Liver (tissue), 3 donors: ENCODE results near the gene FIP1L1.

Source experiments
- EGR1 ChIP-seq, 2 donors: IDR thresholded peaks; 2 replicates each; pipeline ENCODE4 v1.6.1; 2016 to 2018; ENCODE audit warnings: antibody characterized with exemption in 2 of 2, low read depth in 2 of 2
- RAD21 ChIP-seq, 2 donors: IDR thresholded peaks; 2 replicates each; pipeline ENCODE4 v1.6.1; 2016; ENCODE audit warnings: antibody characterized with exemption in 2 of 2, mild to moderate bottlenecking in 2 of 2
- TAF1 ChIP-seq: conservative IDR thresholded peaks from 2 replicates; pipeline ENCODE4 v1.6.1; 2016; ENCODE audit warnings: antibody characterized with exemption, mild to moderate bottlenecking
- YY1 ChIP-seq: IDR thresholded peaks from 2 replicates; pipeline ENCODE4 v1.6.1; 2016; ENCODE audit warnings: antibody characterized with exemption, mild to moderate bottlenecking
- TF ChIP-seq, protein P1 (sequence below): fragments of 150-350 bp; IDR thresholded peaks from 2 replicates; pipeline ENCODE4 v1.5.1; 2017; ENCODE audit warnings: improper control_type of control experiment, low read depth, low read length; ENCODE audit not compliant: missing input control
- TF ChIP-seq, protein P2 (sequence below): IDR thresholded peaks from 2 replicates; pipeline ENCODE4 v1.6.1; 2016; ENCODE audit warnings: antibody characterized with exemption
- TF ChIP-seq, protein P3 (sequence below): IDR thresholded peaks from 2 replicates; pipeline ENCODE4 v1.6.1; 2016; ENCODE audit warnings: antibody characterized with exemption, mild to moderate bottlenecking
- TF ChIP-seq, protein P4 (sequence below): IDR thresholded peaks from 2 replicates; pipeline ENCODE4 v1.6.1; 2016; ENCODE audit warnings: antibody characterized with exemption
- TF ChIP-seq, protein P5 (sequence below): IDR thresholded peaks from 2 replicates; pipeline ENCODE4 v1.6.1; 2016; ENCODE audit warnings: antibody characterized with exemption
- donor health status: healthy.
- donor health status: healthy.

DNA sequence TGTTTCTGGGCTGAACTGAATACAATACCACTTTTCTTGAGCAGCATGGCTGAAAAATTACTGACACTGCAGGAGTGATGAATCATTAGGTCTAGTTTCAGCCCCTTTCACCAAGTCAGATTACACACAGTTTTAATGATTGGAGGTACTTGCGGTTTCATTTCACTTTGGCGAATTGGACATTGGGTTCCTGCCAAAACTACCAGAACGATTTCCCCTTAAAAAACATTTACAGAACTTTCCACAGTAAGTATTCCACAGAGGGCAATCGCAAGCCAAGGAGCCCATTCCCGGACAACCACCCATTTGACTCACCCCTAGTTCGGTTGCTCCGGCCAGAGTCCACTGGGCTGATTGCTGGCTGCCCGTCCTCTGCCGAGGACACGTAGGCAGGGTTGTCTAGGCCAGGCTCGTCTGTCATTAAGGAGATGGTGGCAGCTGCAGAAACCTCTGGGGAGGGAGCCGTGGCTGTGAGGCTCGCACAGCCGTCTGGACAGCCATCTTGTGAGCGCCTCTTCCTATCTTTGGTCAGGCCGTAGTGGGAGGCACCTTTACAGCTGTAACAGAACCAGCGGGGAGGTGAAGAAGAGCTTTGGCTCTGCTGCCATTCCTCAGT is 130.3 kb downstream of the FIP1L1 start:
- TF ChIP-seq, protein P1, sequence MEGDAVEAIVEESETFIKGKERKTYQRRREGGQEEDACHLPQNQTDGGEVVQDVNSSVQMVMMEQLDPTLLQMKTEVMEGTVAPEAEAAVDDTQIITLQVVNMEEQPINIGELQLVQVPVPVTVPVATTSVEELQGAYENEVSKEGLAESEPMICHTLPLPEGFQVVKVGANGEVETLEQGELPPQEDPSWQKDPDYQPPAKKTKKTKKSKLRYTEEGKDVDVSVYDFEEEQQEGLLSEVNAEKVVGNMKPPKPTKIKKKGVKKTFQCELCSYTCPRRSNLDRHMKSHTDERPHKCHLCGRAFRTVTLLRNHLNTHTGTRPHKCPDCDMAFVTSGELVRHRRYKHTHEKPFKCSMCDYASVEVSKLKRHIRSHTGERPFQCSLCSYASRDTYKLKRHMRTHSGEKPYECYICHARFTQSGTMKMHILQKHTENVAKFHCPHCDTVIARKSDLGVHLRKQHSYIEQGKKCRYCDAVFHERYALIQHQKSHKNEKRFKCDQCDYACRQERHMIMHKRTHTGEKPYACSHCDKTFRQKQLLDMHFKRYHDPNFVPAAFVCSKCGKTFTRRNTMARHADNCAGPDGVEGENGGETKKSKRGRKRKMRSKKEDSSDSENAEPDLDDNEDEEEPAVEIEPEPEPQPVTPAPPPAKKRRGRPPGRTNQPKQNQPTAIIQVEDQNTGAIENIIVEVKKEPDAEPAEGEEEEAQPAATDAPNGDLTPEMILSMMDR: no peak
- TF ChIP-seq, protein P2, sequence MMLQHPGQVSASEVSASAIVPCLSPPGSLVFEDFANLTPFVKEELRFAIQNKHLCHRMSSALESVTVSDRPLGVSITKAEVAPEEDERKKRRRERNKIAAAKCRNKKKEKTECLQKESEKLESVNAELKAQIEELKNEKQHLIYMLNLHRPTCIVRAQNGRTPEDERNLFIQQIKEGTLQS: no peak
- TF ChIP-seq, protein P3, sequence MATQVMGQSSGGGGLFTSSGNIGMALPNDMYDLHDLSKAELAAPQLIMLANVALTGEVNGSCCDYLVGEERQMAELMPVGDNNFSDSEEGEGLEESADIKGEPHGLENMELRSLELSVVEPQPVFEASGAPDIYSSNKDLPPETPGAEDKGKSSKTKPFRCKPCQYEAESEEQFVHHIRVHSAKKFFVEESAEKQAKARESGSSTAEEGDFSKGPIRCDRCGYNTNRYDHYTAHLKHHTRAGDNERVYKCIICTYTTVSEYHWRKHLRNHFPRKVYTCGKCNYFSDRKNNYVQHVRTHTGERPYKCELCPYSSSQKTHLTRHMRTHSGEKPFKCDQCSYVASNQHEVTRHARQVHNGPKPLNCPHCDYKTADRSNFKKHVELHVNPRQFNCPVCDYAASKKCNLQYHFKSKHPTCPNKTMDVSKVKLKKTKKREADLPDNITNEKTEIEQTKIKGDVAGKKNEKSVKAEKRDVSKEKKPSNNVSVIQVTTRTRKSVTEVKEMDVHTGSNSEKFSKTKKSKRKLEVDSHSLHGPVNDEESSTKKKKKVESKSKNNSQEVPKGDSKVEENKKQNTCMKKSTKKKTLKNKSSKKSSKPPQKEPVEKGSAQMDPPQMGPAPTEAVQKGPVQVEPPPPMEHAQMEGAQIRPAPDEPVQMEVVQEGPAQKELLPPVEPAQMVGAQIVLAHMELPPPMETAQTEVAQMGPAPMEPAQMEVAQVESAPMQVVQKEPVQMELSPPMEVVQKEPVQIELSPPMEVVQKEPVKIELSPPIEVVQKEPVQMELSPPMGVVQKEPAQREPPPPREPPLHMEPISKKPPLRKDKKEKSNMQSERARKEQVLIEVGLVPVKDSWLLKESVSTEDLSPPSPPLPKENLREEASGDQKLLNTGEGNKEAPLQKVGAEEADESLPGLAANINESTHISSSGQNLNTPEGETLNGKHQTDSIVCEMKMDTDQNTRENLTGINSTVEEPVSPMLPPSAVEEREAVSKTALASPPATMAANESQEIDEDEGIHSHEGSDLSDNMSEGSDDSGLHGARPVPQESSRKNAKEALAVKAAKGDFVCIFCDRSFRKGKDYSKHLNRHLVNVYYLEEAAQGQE: no peak
- TF ChIP-seq YY1 (peak; percentile 78), EGR1 (IDR thresholded peaks at IDR 0.05; ENCODE audit: low read depth in 2 of 2) (peak in 1 of 2 donors; percentile 42), TAF1 (no peak), RAD21 (IDR thresholded peaks at IDR 0.05) (peak; percentile 42 to 52)
- TF ChIP-seq, protein P4, sequence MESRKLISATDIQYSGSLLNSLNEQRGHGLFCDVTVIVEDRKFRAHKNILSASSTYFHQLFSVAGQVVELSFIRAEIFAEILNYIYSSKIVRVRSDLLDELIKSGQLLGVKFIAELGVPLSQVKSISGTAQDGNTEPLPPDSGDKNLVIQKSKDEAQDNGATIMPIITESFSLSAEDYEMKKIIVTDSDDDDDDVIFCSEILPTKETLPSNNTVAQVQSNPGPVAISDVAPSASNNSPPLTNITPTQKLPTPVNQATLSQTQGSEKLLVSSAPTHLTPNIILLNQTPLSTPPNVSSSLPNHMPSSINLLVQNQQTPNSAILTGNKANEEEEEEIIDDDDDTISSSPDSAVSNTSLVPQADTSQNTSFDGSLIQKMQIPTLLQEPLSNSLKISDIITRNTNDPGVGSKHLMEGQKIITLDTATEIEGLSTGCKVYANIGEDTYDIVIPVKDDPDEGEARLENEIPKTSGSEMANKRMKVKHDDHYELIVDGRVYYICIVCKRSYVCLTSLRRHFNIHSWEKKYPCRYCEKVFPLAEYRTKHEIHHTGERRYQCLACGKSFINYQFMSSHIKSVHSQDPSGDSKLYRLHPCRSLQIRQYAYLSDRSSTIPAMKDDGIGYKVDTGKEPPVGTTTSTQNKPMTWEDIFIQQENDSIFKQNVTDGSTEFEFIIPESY: no peak
- TF ChIP-seq, protein P5, sequence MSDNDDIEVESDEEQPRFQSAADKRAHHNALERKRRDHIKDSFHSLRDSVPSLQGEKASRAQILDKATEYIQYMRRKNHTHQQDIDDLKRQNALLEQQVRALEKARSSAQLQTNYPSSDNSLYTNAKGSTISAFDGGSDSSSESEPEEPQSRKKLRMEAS: peak; percentile 49
